ENCODE data around the gene SPRING1.
A peak's percentile ranks its signal among the peaks of the same experiment; 100 is the strongest.

SPRING1 gene

GRCh38 chr12:116737774-116738657 lies at the start of gene SPRING1, which contains the start of gene RNFT2 (continued):
- TF ChIP-seq ZNF398 (tag by site-specific recombination; IDR thresholded peaks at IDR 0.05): no peak
- TF ChIP-seq ZNF747 (tag by site-specific recombination; IDR thresholded peaks at IDR 0.05): no peak
- peak; percentile 46; the same call in 1 of the 2 replicates for TF ChIP-seq GLIS1 (tag by site-specific recombination; IDR thresholded peaks at IDR 0.05)
- TF ChIP-seq ZNF148 (tag by site-specific recombination; IDR thresholded peaks at IDR 0.05; ENCODE audit: borderline replicate concordance): no peak
- peak; percentile 94 for TF ChIP-seq KLF17 (tag by site-specific recombination; IDR thresholded peaks at IDR 0.05)
- TF ChIP-seq ZNF585B (tag by site-specific recombination; IDR thresholded peaks at IDR 0.05): no peak
- peak; percentile 82 for TF ChIP-seq SP7 (tag by site-specific recombination; IDR thresholded peaks at IDR 0.05)
- no peak for TF ChIP-seq ZNF610 (tag by site-specific recombination; IDR thresholded peaks at IDR 0.05; ENCODE audit: borderline replicate concordance)
- peak; percentile 78; the same call in 1 of the 2 replicates for TF ChIP-seq PRDM4 (tag by site-specific recombination; IDR thresholded peaks at IDR 0.05)
- no peak for TF ChIP-seq BCL11B (tag by site-specific recombination; IDR thresholded peaks at IDR 0.05; ENCODE audit: low read depth)
- TF ChIP-seq ZNF501 (tag by site-specific recombination; IDR thresholded peaks at IDR 0.05): peak; percentile 30; the same call in 1 of the 2 replicates
- TF ChIP-seq ZFP41 (tag by site-specific recombination; IDR thresholded peaks at IDR 0.05; ENCODE audit: borderline replicate concordance): no peak
- no peak; the same call in 1 of the 2 replicates for TF ChIP-seq ZNF366 (tag by site-specific recombination; conservative IDR thresholded peaks at IDR 0.05)
- TF ChIP-seq ZNF488 (tag by site-specific recombination; IDR thresholded peaks at IDR 0.05): no peak; the same call in 1 of the 2 replicates
- TF ChIP-seq GLI2 (tag by site-specific recombination; IDR thresholded peaks at IDR 0.05; ENCODE audit: borderline replicate concordance, low read depth): no peak
- peak; percentile 85 for TF ChIP-seq ZNF24 (tag by site-specific recombination; IDR thresholded peaks at IDR 0.05)
- TF ChIP-seq AEBP2 (tag by site-specific recombination; IDR thresholded peaks at IDR 0.05; ENCODE audit: borderline replicate concordance): no peak
- TF ChIP-seq ZBTB1 (tag by site-specific recombination; IDR thresholded peaks at IDR 0.05): no peak
- TF ChIP-seq ZEB2 (tag by site-specific recombination; IDR thresholded peaks at IDR 0.05): peak; percentile 88
- TF ChIP-seq REST (tag by site-specific recombination; IDR thresholded peaks at IDR 0.05): 0 out of 2 replicates have a peak, but pooled peaks have one; percentile 16
- TF ChIP-seq KLF7 (tag by site-specific recombination; IDR thresholded peaks at IDR 0.05; ENCODE audit: borderline replicate concordance): peak; percentile 17; the same call in 1 of the 2 replicates
- peak; percentile 32; the same call in 1 of the 2 replicates for TF ChIP-seq ZNF324 (tag by site-specific recombination; IDR thresholded peaks at IDR 0.05)
- no peak for TF ChIP-seq TRIM28 (IDR thresholded peaks at IDR 0.05; ENCODE audit: borderline replicate concordance, low read length)
- peak; percentile 20; the same call in 1 of the 2 replicates for TF ChIP-seq TCF7L2 (IDR thresholded peaks at IDR 0.05; ENCODE audit: borderline replicate concordance, low read depth, low read length)
